SK-N-SH (cell line): Measurements from ENCODE around the gene STK32C.

ENCODE experiments used
- CTCF ChIP-seq: fragments of 200-600 bp; sonication (generic); IDR thresholded peaks from 2 replicates; pipeline ENCODE4 v1.6.1; 2017; ENCODE audit warnings: antibody characterized with exemption, mild to moderate bottlenecking, moderate library complexity
- ELF1 ChIP-seq: IDR thresholded peaks from 2 replicates; pipeline ENCODE4 v1.4.0; 2012
- GABPA ChIP-seq: IDR thresholded peaks from 2 replicates; pipeline ENCODE4 v1.4.0; 2012; ENCODE audit warnings: low read depth, mild to moderate bottlenecking
- NFIC ChIP-seq: IDR thresholded peaks from 2 replicates; pipeline ENCODE4 v1.4.0; 2012; ENCODE audit warnings: borderline replicate concordance
- PBX3 ChIP-seq: IDR thresholded peaks from 2 replicates; pipeline ENCODE4; 2012
- POLR2AphosphoS5 ChIP-seq: IDR thresholded peaks from 2 replicates; pipeline ENCODE4 v1.6.1; 2012; ENCODE audit warnings: low read depth, low read length
- RCOR1 ChIP-seq: fragments of 150-350 bp; IDR thresholded peaks from 2 replicates; pipeline ENCODE4 v1.6.1; 2017; ENCODE audit warnings: antibody characterized with exemption, low read length
- TAF1 ChIP-seq: IDR thresholded peaks from 2 replicates; pipeline ENCODE4 v1.6.1; 2012; ENCODE audit warnings: low read depth, mild to moderate bottlenecking, low read length, moderate library complexity, borderline replicate concordance
- YY1 ChIP-seq: IDR thresholded peaks from 2 replicates; pipeline ENCODE4 v1.4.0; 2012; ENCODE audit warnings: low read depth, mild to moderate bottlenecking
- ZBTB33 ChIP-seq: IDR thresholded peaks from 2 replicates; pipeline ENCODE4 v1.4.0; 2012; ENCODE audit warnings: low read depth, borderline replicate concordance

DNA sequence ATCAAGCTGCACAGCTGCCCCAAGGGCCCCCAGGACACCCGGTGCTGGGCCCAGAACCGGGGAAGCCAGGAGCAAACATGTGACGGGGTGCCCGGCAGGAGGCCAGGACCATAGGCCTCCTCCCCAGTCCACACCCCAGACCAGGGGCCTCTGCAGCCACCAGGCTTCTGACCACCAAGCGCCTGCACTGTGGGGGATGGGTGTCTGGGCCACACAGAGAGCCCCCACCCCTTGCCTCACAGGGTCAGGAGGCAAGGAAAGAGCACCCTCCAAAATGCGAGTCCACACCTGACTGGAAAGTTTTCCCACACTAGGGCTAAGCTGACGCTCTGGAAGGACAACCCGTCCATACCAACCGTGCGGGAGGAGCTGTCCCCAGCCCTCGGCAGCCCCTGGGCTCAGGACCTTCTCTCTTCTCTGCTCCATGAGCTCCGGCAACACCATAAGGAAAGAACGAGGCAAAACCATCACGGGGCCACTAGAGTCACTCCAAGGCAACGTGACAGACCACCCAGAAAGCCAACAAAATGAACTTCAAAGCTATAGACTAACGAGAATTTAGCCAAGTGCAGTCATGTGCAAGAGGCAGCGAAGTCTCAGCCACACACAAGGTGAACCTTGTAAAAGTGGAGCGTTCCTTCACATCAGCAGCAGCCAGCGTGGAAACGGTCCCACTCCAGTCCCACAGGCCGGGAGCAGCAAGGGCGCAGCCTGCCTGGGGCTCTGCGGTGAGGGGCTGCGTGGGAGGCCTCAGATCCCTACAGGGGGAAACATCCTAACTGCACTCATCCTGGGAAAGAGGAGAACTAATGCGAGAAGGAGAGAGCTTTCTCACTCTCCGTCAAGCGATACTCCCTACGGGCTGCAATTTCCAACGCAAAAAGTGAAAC is 5.1 kb downstream of the STK32C start:
- TF ChIP-seq PBX3 (no peak), CTCF (no peak), ZBTB33 (no peak), YY1 (no peak), RCOR1 (no peak), POLR2AphosphoS5 (no peak), NFIC (no peak), GABPA (no peak), ELF1 (no peak), TAF1 (no peak)
